ENCODE data around the gene PIP4K2A.
"Not testable (repeated sequence)": the region's sequence is repeated elsewhere in the genome, so short reads cannot be mapped to it uniquely, and the experiment has no call there.

Gene PIP4K2A

DNA sequence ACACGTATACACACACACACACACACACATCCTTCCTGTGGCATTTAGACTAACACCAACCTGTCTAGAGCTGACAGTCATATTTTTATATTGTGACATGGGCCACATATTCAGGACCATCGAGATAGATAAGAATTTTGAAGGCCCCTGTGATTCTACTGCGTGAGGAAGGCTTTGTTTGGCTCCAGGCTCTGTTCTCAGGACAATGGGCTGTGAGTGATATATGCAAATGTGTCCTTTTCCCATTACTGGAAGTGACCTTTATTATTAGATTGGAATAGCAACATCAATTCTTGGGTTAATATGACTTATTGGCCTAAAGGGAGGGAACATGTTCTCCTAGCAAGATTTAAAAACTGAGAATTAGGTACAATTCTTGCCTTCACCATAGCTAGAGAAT, 213.0 kb downstream of the PIP4K2A start:
- Histone ChIP-seq H3F3A (ENCODE audit: insufficient read depth) (no peaks in the 10 kb centered on the region), H3K36me3 (ENCODE audit: low read length) (no peaks in the 10 kb centered on the region), H4K20me1 (ENCODE audit: low read depth, low read length) (no peaks in the 10 kb centered on the region), H2AFZ (ENCODE audit: low read depth, low read length, severe bottlenecking) (no peak overlapping the region), H3K4me2 (ENCODE audit: low read depth, low read length, poor library complexity, severe bottlenecking) (no peak overlapping the region), H3K27me3 (ENCODE audit: low read length) (no peaks in the 10 kb centered on the region), H3K9me3 (ENCODE audit: insufficient read depth, low read length) (no peaks in the 10 kb centered on the region), H3K9ac (ENCODE audit: low read length) (no peak overlapping the region), H3K4me3 (ENCODE audit: insufficient read depth, low read length, poor library complexity, severe bottlenecking) (no peak overlapping the region), H3K79me2 (ENCODE audit: insufficient read depth, low read length) (no peaks in the 10 kb centered on the region), H3K9me2 (replicated peaks; ENCODE audit: insufficient read depth, low read length) (no peaks in the 10 kb centered on the region), H3K27ac (ENCODE audit: low read depth, low read length) (no peak overlapping the region)
- TF ChIP-seq, protein P1, sequence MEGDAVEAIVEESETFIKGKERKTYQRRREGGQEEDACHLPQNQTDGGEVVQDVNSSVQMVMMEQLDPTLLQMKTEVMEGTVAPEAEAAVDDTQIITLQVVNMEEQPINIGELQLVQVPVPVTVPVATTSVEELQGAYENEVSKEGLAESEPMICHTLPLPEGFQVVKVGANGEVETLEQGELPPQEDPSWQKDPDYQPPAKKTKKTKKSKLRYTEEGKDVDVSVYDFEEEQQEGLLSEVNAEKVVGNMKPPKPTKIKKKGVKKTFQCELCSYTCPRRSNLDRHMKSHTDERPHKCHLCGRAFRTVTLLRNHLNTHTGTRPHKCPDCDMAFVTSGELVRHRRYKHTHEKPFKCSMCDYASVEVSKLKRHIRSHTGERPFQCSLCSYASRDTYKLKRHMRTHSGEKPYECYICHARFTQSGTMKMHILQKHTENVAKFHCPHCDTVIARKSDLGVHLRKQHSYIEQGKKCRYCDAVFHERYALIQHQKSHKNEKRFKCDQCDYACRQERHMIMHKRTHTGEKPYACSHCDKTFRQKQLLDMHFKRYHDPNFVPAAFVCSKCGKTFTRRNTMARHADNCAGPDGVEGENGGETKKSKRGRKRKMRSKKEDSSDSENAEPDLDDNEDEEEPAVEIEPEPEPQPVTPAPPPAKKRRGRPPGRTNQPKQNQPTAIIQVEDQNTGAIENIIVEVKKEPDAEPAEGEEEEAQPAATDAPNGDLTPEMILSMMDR (IDR thresholded peaks at IDR 0.05; ENCODE audit: insufficient read depth, low read length, poor library complexity, severe bottlenecking) = no peak
- no peak for TF ChIP-seq EZH2phosphoT487 (conservative IDR thresholded peaks at IDR 0.05; ENCODE audit: low read length)

DNA sequence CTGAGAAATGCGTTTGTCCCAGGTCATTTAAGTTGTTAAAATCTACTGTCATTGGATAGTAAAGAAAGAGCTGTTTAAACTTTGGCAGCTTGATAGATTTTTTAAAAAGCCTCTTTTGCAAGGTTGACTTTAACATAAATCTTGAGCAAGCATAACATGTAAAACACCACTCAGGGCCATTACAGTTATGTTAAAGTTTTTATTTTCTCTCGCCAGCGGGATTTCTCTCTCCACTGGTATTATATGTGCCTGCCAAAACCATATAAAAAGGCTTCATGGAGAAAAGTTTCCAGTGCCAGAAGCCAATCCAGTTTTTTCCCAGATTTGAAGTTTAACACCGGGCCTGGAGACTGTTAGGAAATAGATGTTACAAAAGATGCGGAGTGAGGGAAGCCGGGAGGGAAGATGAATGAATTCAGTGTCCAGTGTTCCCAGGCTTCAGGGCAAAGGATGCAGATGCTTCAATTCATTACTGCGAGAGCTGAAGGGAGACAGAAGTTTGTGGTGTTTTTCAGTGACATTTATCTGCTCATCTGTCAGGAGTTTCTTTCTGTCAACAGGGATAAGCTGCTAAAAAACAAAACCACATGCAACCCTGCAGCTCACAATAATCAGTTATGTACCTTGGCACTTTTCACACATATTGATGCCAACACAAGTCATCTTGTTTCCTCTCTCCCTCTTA, 213.6 kb downstream of the PIP4K2A start:
- H3F3A ChIP-seq (ENCODE audit: insufficient read depth) = no peaks in the 10 kb centered on the region
- H3K27ac ChIP-seq (ENCODE audit: low read depth, low read length) = no peak overlapping the region
- no peak for TF ChIP-seq EZH2phosphoT487 (conservative IDR thresholded peaks at IDR 0.05; ENCODE audit: low read length)
- TF ChIP-seq, protein P1 (IDR thresholded peaks at IDR 0.05; ENCODE audit: insufficient read depth, low read length, poor library complexity, severe bottlenecking) = no peak
- H3K9me2 ChIP-seq (replicated peaks; ENCODE audit: insufficient read depth, low read length) = no peaks in the 10 kb centered on the region
- no peak overlapping the region for H2AFZ ChIP-seq (ENCODE audit: low read depth, low read length, severe bottlenecking)
- no peaks in the 10 kb centered on the region for H3K9me3 ChIP-seq (ENCODE audit: insufficient read depth, low read length)
- no peaks in the 10 kb centered on the region for H3K36me3 ChIP-seq (ENCODE audit: low read length)
- no peaks in the 10 kb centered on the region for H4K20me1 ChIP-seq (ENCODE audit: low read depth, low read length)
- H3K27me3 ChIP-seq (ENCODE audit: low read length) = no peaks in the 10 kb centered on the region
- no peak overlapping the region for H3K9ac ChIP-seq (ENCODE audit: low read length)
- no peaks in the 10 kb centered on the region for H3K79me2 ChIP-seq (ENCODE audit: insufficient read depth, low read length)
- H3K4me2 ChIP-seq (ENCODE audit: low read depth, low read length, poor library complexity, severe bottlenecking) = no peak overlapping the region
- H3K4me3 ChIP-seq (ENCODE audit: insufficient read depth, low read length, poor library complexity, severe bottlenecking) = no peak overlapping the region

DNA sequence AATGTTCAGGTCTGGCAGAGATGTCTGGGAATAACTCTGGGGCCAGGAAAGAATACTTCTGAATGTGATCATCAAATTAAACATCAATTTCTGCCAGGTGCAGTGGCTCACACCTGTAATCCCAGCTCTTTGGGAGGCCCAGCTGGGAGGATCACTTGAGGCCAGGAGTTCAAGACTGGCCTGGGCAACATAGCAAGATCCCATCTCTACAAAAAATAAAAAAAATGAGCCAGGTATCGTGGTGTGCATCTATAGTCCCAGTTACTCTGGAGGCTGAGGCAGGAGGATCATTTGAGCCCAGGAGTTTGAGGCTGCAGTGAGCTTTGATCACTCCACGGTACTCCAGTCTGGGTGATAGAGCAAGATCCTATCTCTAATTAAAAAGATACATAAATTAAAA, 214.4 kb downstream of the PIP4K2A start:
- not testable (repeated sequence) for H3K36me3 ChIP-seq (ENCODE audit: low read length); H3K79me2 ChIP-seq (ENCODE audit: insufficient read depth, low read length); H3K27me3 ChIP-seq (ENCODE audit: low read length); H3K9me2 ChIP-seq (replicated peaks; ENCODE audit: insufficient read depth, low read length); H3K27ac ChIP-seq (ENCODE audit: low read depth, low read length); H3K9ac ChIP-seq (ENCODE audit: low read length); H3F3A ChIP-seq (ENCODE audit: insufficient read depth); H3K4me2 ChIP-seq (ENCODE audit: low read depth, low read length, poor library complexity, severe bottlenecking); H3K9me3 ChIP-seq (ENCODE audit: insufficient read depth, low read length); H2AFZ ChIP-seq (ENCODE audit: low read depth, low read length, severe bottlenecking); H4K20me1 ChIP-seq (ENCODE audit: low read depth, low read length); H3K4me3 ChIP-seq (ENCODE audit: insufficient read depth, low read length, poor library complexity, severe bottlenecking)

DNA sequence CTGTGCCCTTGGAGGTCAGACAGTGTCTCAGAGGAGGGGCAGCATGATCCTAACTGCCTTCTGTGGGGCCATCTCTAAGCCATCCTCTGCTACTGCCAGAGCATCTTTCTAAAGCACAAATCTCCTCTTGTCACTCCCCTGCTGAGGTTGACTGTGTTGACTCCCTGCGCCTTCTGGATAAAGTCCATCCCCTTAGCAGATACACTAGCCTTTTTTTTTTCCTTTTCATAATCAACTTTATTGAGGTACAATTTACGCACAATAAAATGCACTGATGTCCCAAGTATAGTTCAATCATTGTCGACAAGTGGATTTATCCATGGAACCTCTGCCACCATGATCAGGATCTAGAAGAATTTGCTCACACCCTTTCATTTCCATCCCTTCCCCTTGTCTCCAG, 219.0 kb downstream of the PIP4K2A start:
- Histone ChIP-seq H3K4me2 (ENCODE audit: low read depth, low read length, poor library complexity, severe bottlenecking) (no peak overlapping the region), H3K79me2 (ENCODE audit: insufficient read depth, low read length) (no peaks in the 10 kb centered on the region), H4K20me1 (ENCODE audit: low read depth, low read length) (no peaks in the 10 kb centered on the region), H3K9me2 (replicated peaks; ENCODE audit: insufficient read depth, low read length) (no peaks in the 10 kb centered on the region), H3K4me3 (ENCODE audit: insufficient read depth, low read length, poor library complexity, severe bottlenecking) (no peak overlapping the region), H3K36me3 (ENCODE audit: low read length) (no peaks in the 10 kb centered on the region), H2AFZ (ENCODE audit: low read depth, low read length, severe bottlenecking) (no peak overlapping the region), H3F3A (ENCODE audit: insufficient read depth) (no peaks in the 10 kb centered on the region), H3K9ac (ENCODE audit: low read length) (no peak overlapping the region), H3K9me3 (ENCODE audit: insufficient read depth, low read length) (no peaks in the 10 kb centered on the region), H3K27ac (ENCODE audit: low read depth, low read length) (no peak overlapping the region), H3K27me3 (ENCODE audit: low read length) (no peaks in the 10 kb centered on the region)
- TF ChIP-seq EZH2phosphoT487 (conservative IDR thresholded peaks at IDR 0.05; ENCODE audit: low read length) = no peak
- TF ChIP-seq, protein P1 (IDR thresholded peaks at IDR 0.05; ENCODE audit: insufficient read depth, low read length, poor library complexity, severe bottlenecking) = no peak
